HepG2 (cell line): Measurements from ENCODE around the gene CTNNA2. TPM values are rescaled to one million over a fixed set of nuclear protein-coding genes. Genes with fewer than 3 reads are reported as not detected.

Experiments used
- ATAC-seq: fragments of 200-7000 bp; cut with Tn5 transposase; 3 replicates; pipeline ENCODE4 v1.9.1; 2020; ENCODE audit warnings: mild to moderate bottlenecking, moderate library complexity
- BruUV-seq: library from RNA; stranded (reverse); fragments of 400-500 nt; replicated peaks from 2 replicates; lab custom pipeline; 2021; lab: Mats Ljungman, UMichigan
- CTCF ChIA-PET: fragments of 300-600 bp; formaldehyde crosslinking; extraction: SDS; loops from one replicate; lab custom pipeline; 2021; ENCODE audit warnings: low total read pairs, inconsistent platforms, low intra/inter-chr PET ratio; lab: Yijun Ruan, JAX
- POLR2A ChIA-PET: fragments of 350-600 bp; sonication (Branson Sonifier 250); formaldehyde crosslinking; loops from one replicate; lab custom pipeline; 2020; ENCODE audit warnings: antibody characterized with exemption, inconsistent platforms; lab: Yijun Ruan, JAX
- DNase-seq: peaks from one replicate; pipeline ENCODE4 v3.0.0-alpha.2; 2015; ENCODE audit warnings: low spot score
- FAIRE-seq: peaks from 3 replicates; lab custom pipeline; 2011; peaks lifted over from hg19 to GRCh38; lab: Jason Lieb, UNC
- H2AFZ ChIP-seq: one replicate; pipeline ENCODE4 v1.6.1; 2011; ENCODE audit warnings: low read length, inconsistent platforms
- H3K27ac ChIP-seq: fragments of 300-600 bp; 3 replicates; pipeline ENCODE4 v1.8.0; 2011; ENCODE audit warnings: mixed run types, mild to moderate bottlenecking, mixed read lengths, low read length, inconsistent platforms; ENCODE audit not compliant: insufficient read depth; ENCODE audit errors: extremely low read length
- H3K27me3 ChIP-seq, 2 experiments: fragments of 200-600 bp in 1 of 2; 2 replicates in 1 of 2; 3 replicates in 1 of 2; pipeline versions ENCODE4 v1.6.0 to v1.8.0; 2011; ENCODE audit warnings: low read length in 2 of 2, mild to moderate bottlenecking in 2 of 2, moderate library complexity in 2 of 2, inconsistent platforms in 1 of 2; ENCODE audit not compliant: insufficient read depth in 2 of 2, control insufficient read depth in 1 of 2
- H3K36me3 ChIP-seq, 2 experiments: fragments of 200-600 bp in 1 of 2; replicated peaks in 1 of 2; 2 replicates in 1 of 2; 3 replicates in 1 of 2; pipeline versions ENCODE4 v1.5.1 to v1.8.0; 2011; ENCODE audit warnings: low read length in 2 of 2, inconsistent platforms in 1 of 2; ENCODE audit not compliant: insufficient read depth in 2 of 2, control insufficient read depth in 1 of 2
- H3K4me1 ChIP-seq: 2 replicates; pipeline ENCODE4 v1.5.1; 2012; ENCODE audit warnings: low read length, inconsistent platforms; ENCODE audit not compliant: insufficient read depth
- H3K4me2 ChIP-seq: 2 replicates; pipeline ENCODE4 v1.6.0; 2011; ENCODE audit warnings: low read depth, low read length, inconsistent platforms
- H3K4me3 ChIP-seq, 3 experiments: fragments of 200-600 bp in 1 of 3; sonication (generic), shearing (Covaris generic) in 1 of 3; replicated peaks in 1 of 3; 2 replicates each; pipeline ENCODE4 v1.5.1; 2011 to 2016; ENCODE audit warnings: low read length in 3 of 3, inconsistent platforms in 2 of 3, low read depth in 2 of 3, mild to moderate bottlenecking in 2 of 3, control low read depth in 1 of 3, mixed read lengths in 1 of 3; ENCODE audit not compliant: insufficient read depth in 1 of 3
- H3K79me2 ChIP-seq: one replicate; pipeline ENCODE4 v1.6.1; 2011; ENCODE audit warnings: low read length, inconsistent platforms; ENCODE audit not compliant: insufficient read depth
- H3K9ac ChIP-seq: 2 replicates; pipeline ENCODE4 v1.6.0; 2011; ENCODE audit warnings: mild to moderate bottlenecking, low read depth, low read length, inconsistent platforms; ENCODE audit not compliant: insufficient read depth
- H3K9me3 ChIP-seq: 2 replicates; pipeline ENCODE4 v1.5.1; 2012; ENCODE audit warnings: mild to moderate bottlenecking, low read length
- H4K20me1 ChIP-seq: 2 replicates; pipeline ENCODE4 v1.6.0; 2011; ENCODE audit warnings: inconsistent platforms, mild to moderate bottlenecking, low read length, moderate library complexity; ENCODE audit not compliant: insufficient read depth
- HOXD1 ChIP-seq: sonication (generic); formaldehyde crosslinking; IDR thresholded peaks from 2 replicates; pipeline ENCODE4 v1.5.0; 2020; ENCODE audit warnings: missing genetic modification reagents
- THAP7 ChIP-seq: sonication (generic); formaldehyde crosslinking; IDR thresholded peaks from 2 replicates; pipeline ENCODE4 v1.8.1; 2023; ENCODE audit warnings: mild to moderate bottlenecking, missing genetic modification reagents
- WGBS: methylation state at CpG from one replicate; pipeline ENCODE4 v1.1.6; 2017; ENCODE audit warnings: low lambda C conversion rate; 5-methylcytosine and 5-hydroxymethylcytosine counted together
- in situ Hi-C: cut with HindIII; loops from 2 replicates; pipeline ENCODE4 v1.10.0; 2017; ENCODE audit warnings: low pct_unique_long_range_greater_than_20kb; ENCODE audit not compliant: extremely low pct_ligation_motif_present
- intact Hi-C: fragments of 100-400 bp; cut with micrococcal nuclease; formaldehyde crosslinking; loops from one replicate; pipeline ENCODE4 v1.10.0; 2022; ENCODE audit not compliant: unreplicated experiment
- polyA plus RNA-seq, 8 experiments: library from polyadenylated mRNA; depleted of rRNA in 3 of 8; stranded (reverse) in 7 of 8; unstranded in 1 of 8; fragments of >200 nt; fragmentation: Illumina TruSeq in 4 of 8; extraction: Trizol in 4 of 8; gene quantifications; 2 replicates each; pipeline versions ENCODE4 v1.2.1 to v1.2.3, GENCODE V29; 2011 to 2016; ENCODE audit warnings: low read depth in 4 of 8, missing spikeins in 1 of 8, mixed read lengths in 1 of 8; ENCODE audit not compliant: insufficient read depth in 1 of 8
- total RNA-seq, 5 experiments: library from RNA; depleted of rRNA; stranded (reverse); fragments of >200 nt; fragmentation: Illumina TruSeq; extraction: Trizol; gene quantifications; 2 replicates each; pipeline ENCODE4 v1.2.3, GENCODE V29; 2016; ENCODE audit warnings: low read depth in 1 of 5
- TF ChIP-seq, protein P1 (sequence below): sonication (generic); formaldehyde crosslinking; IDR thresholded peaks from one replicate; pipeline ENCODE4 v1.5.1; 2020; ENCODE audit warnings: mild to moderate bottlenecking, missing genetic modification reagents; ENCODE audit errors: not compliant biosample characterization

CTNNA2 gene
- total and polyA plus RNA-seq, 2 of the 13 experiments (the other 11 are each of a cell fraction or from before 2014, with no cell fraction given), result not detected

- TF ChIP-seq HOXD1 (CRISPR knock-in tag) (no peak), THAP7 (CRISPR knock-in tag) (no peak)
These were observed 182.4 kb downstream of the CTNNA2 start (continued) for GRCh38 chr2:79695248-79695647.

- WGBS, result 21% methylated on average over 2 of the region's 2 CpGs
- no peak overlapping the region for H3K9ac ChIP-seq
- DNase-seq (no peak), FAIRE-seq (no peak), ATAC-seq (no peak)
- no peak overlapping the region for H3K4me3 ChIP-seq
- H3K36me3 ChIP-seq, result no peaks in the 10 kb centered on the region
- H3K9me3 ChIP-seq, result no peaks in the 10 kb centered on the region
- H3K4me1 ChIP-seq, result no peaks in the 10 kb centered on the region
- H3K27me3 ChIP-seq, result no peaks in the 10 kb centered on the region
- BruUV-seq, result no TSS peak
- no peak overlapping the region for H2AFZ ChIP-seq
- intact Hi-C loops, result no loop called here
- no peak overlapping the region for H3K27ac ChIP-seq
- H4K20me1 ChIP-seq, result no peaks in the 10 kb centered on the region
- H3K4me2 ChIP-seq, result no peak overlapping the region
- CTCF ChIA-PET, result no interaction called here
- POLR2A ChIA-PET, result no interaction called here
- H3K79me2 ChIP-seq, result no peaks in the 10 kb centered on the region
- TF ChIP-seq, protein P1, sequence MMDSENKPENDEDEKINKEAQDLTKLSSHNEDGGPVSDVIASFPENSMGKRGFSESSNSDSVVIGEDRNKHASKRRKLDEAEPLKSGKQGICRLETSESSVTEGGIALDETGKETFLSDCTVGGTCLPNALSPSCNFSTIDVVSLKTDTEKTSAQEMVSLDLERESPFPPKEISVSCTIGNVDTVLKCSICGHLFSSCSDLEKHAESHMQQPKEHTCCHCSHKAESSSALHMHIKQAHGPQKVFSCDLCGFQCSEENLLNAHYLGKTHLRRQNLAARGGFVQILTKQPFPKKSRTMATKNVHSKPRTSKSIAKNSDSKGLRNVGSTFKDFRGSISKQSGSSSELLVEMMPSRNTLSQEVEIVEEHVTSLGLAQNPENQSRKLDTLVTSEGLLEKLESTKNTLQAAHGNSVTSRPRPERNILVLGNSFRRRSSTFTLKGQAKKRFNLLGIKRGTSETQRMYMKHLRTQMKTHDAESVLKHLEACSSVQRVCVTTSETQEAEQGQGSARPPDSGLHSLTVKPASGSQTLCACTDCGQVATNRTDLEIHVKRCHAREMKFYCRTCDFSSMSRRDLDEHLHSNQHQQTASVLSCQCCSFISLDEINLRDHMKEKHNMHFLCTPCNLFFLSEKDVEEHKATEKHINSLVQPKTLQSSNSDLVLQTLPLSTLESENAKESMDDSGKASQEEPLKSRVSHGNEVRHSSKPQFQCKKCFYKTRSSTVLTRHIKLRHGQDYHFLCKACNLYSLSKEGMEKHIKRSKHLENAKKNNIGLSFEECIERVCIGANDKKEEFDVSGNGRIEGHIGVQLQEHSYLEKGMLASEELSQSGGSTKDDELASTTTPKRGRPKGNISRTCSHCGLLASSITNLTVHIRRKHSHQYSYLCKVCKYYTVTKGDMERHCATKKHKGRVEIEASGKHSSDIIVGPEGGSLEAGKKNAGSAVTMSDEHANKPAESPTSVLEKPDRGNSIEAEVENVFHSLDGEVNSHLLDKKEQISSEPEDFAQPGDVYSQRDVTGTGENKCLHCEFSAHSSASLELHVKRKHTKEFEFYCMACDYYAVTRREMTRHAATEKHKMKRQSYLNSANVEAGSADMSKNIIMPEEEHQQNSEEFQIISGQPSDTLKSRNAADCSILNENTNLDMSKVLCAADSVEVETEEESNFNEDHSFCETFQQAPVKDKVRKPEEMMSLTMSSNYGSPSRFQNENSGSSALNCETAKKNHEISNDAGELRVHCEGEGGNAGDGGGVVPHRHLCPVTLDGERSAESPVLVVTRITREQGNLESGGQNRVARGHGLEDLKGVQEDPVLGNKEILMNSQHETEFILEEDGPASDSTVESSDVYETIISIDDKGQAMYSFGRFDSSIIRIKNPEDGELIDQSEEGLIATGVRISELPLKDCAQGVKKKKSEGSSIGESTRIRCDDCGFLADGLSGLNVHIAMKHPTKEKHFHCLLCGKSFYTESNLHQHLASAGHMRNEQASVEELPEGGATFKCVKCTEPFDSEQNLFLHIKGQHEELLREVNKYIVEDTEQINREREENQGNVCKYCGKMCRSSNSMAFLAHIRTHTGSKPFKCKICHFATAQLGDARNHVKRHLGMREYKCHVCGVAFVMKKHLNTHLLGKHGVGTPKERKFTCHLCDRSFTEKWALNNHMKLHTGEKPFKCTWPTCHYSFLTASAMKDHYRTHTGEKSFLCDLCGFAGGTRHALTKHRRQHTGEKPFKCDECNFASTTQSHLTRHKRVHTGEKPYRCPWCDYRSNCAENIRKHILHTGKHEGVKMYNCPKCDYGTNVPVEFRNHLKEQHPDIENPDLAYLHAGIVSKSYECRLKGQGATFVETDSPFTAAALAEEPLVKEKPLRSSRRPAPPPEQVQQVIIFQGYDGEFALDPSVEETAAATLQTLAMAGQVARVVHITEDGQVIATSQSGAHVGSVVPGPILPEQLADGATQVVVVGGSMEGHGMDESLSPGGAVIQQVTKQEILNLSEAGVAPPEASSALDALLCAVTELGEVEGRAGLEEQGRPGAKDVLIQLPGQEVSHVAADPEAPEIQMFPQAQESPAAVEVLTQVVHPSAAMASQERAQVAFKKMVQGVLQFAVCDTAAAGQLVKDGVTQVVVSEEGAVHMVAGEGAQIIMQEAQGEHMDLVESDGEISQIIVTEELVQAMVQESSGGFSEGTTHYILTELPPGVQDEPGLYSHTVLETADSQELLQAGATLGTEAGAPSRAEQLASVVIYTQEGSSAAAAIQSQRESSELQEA (CRISPR knock-in tag), result no peak
- in situ Hi-C loops, result no loop called here
These were observed 184.3 kb downstream of the CTNNA2 start for GRCh38 chr2:79697200-79697599.
